ENCODE data around the gene ADAT2. TPM values are rescaled to one million over a fixed set of nuclear protein-coding genes. Genes with fewer than 3 reads are reported as not detected.

Gene ADAT2
- total RNA-seq, 1 donor from 2014 or later, result 6.3 TPM

GRCh38 chr6:143426026-143426425, 24.5 kb downstream of the ADAT2 start:
- TF ChIP-seq CTCF (conservative IDR thresholded peaks at IDR 0.05; ENCODE audit: low read depth, low read length), result no peak
- H3K4me3 ChIP-seq (ENCODE audit: low read depth, low read length), result no peak overlapping the region
- DNase-seq (ENCODE audit: low read depth), result no peak

GRCh38 chr6:143419526-143419925, 31.0 kb downstream of the ADAT2 start:
- no peak for TF ChIP-seq CTCF (conservative IDR thresholded peaks at IDR 0.05; ENCODE audit: low read depth, low read length)
- no peak for DNase-seq (ENCODE audit: low read depth)
- H3K4me3 ChIP-seq (ENCODE audit: low read depth, low read length), result no peak overlapping the region

- no peak for TF ChIP-seq CTCF (conservative IDR thresholded peaks at IDR 0.05; ENCODE audit: low read depth, low read length)
- H3K4me3 ChIP-seq (ENCODE audit: low read depth, low read length), result no peak overlapping the region
- DNase-seq (ENCODE audit: low read depth), result no peak
These were observed 35.7 kb downstream of the ADAT2 start for GRCh38 chr6:143414769-143415168.

GRCh38 chr6:143410859-143411270, 39.6 kb downstream of the ADAT2 start:
- TF ChIP-seq CTCF (conservative IDR thresholded peaks at IDR 0.05; ENCODE audit: low read depth, low read length), result no peak
- no peak for DNase-seq (ENCODE audit: low read depth)
- H3K4me3 ChIP-seq (ENCODE audit: low read depth, low read length), result no peak overlapping the region

- H3K4me3 ChIP-seq (ENCODE audit: low read depth, low read length), result no peak overlapping the region
- no peak for TF ChIP-seq CTCF (conservative IDR thresholded peaks at IDR 0.05; ENCODE audit: low read depth, low read length)
- DNase-seq (ENCODE audit: low read depth), result no peak
These were observed 41.7 kb downstream of the ADAT2 start for GRCh38 chr6:143408787-143409162.

GRCh38 chr6:143408151-143408786, 42.2 kb downstream of the ADAT2 start:
- no peak for TF ChIP-seq CTCF (conservative IDR thresholded peaks at IDR 0.05; ENCODE audit: low read depth, low read length)
- H3K4me3 ChIP-seq (ENCODE audit: low read depth, low read length), result no peak overlapping the region
- DNase-seq (ENCODE audit: low read depth), result no peak

GRCh38 chr6:143406673-143407072, 43.8 kb downstream of the ADAT2 start:
- no peak for TF ChIP-seq CTCF (conservative IDR thresholded peaks at IDR 0.05; ENCODE audit: low read depth, low read length)
- DNase-seq (ENCODE audit: low read depth), result no peak
- no peak overlapping the region for H3K4me3 ChIP-seq (ENCODE audit: low read depth, low read length)
